GM12864 (cell line): ENCODE measurements around the gene SLC4A8.

Source experiments
- DNase-seq: peaks from one replicate; pipeline ENCODE4 v3.0.0-alpha.2; 2011; ENCODE audit warnings: low read depth
- H3K4me3 ChIP-seq: 2 replicates; pipeline ENCODE4 v1.5.1; 2011; ENCODE audit warnings: mild to moderate bottlenecking, low read depth, low read length, control low read depth
- CTCF ChIP-seq: IDR thresholded peaks from 2 replicates; pipeline ENCODE4 v1.5.1; 2011; ENCODE audit warnings: low read depth, mild to moderate bottlenecking, moderate library complexity, low read length, control low read depth, inconsistent platforms; ENCODE audit errors: missing control alignments

SLC4A8 gene

DNA sequence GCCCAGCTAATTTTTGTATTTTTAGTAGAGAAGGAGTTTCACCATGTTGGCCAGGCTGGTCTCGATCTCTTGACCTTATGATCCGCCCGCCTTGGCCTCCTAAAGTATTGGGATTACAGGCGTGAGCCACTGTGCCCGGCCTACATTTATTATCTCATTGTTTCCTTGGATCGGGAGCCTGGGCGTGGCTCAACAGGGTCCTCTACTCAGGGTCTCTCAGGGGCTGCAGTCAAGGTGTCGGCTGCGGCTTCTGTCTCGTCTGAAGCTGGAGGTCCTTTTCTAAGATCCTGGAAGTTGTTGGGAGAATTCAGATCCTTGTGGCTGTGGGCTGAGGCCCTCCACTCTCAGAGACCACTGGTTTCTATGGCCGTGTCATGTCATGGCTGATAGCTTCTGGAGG lies 100.9 kb downstream of the SLC4A8 start:
- TF ChIP-seq CTCF, result no peak
- H3K4me3 ChIP-seq, result no peak overlapping the region
- DNase-seq, result no peak

- no peak for TF ChIP-seq CTCF
- no peak for DNase-seq
- no peak overlapping the region for H3K4me3 ChIP-seq
Observed at GRCh38 chr12:51527966-51528365, 103.3 kb downstream of the SLC4A8 start.

DNA sequence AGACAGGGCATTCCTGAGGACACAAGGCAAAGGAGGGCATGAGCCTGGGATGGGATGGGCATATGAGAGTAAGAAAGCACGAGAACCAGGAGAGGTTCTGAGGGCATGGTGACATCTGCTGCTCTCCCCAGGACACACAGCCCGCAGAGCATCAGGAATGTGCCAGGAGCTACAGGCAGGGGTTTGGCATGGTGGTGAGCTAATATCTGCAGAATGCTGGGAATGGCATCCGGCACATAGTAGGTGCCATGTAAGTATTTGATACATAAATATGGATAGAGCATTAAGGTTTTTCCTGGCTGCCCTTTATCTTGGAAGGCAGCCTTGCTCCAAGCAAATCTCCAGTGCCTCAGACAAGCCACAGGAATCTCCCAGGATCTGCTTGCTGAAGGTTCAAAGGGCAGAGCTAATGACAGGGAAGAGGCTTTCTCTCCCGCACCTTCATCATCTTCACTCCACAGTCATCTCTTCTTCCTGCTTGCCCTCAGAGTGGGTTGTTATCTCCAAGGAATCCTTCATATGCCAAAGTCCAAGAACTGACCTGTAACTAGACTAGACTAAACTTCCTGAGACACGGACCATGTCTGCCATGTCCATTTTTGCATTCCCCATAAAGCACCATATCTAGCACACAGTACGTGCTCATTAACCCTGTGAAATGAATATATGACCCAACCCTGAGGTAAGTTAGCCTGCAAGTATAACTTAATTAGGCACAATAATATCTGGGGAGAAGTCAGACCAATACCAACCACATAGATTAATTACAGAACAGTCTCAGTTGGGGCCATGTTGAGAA lies 104.4 kb downstream of the SLC4A8 start:
- H3K4me3 ChIP-seq, result no peak overlapping the region
- TF ChIP-seq CTCF, result no peak
- DNase-seq, result no peak

- no peak for TF ChIP-seq CTCF
- DNase-seq, result no peak
- H3K4me3 ChIP-seq, result no peak overlapping the region
Observed at GRCh38 chr12:51529651-51529970, 105.0 kb downstream of the SLC4A8 start.

DNA sequence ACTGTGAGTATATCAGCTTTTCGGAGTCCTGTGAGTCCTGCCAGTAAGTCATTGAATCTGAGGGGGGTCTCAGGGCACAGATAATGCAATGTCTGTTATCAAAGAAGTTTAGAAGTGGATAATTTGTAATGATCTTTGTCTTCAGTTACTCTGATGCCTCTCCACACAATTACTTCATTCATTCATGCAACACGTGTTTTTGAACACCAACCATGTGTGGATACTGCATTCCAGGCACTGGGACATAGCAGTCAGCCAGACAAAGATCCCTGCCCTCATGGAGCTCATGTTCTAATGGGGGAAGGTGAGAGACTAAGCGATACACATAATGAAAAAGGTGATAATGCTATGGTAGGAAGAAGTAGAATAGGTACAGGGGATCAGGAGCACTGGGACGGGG lies 105.6 kb downstream of the SLC4A8 start:
- TF ChIP-seq CTCF, result no peak
- no peak overlapping the region for H3K4me3 ChIP-seq
- no peak for DNase-seq

DNA sequence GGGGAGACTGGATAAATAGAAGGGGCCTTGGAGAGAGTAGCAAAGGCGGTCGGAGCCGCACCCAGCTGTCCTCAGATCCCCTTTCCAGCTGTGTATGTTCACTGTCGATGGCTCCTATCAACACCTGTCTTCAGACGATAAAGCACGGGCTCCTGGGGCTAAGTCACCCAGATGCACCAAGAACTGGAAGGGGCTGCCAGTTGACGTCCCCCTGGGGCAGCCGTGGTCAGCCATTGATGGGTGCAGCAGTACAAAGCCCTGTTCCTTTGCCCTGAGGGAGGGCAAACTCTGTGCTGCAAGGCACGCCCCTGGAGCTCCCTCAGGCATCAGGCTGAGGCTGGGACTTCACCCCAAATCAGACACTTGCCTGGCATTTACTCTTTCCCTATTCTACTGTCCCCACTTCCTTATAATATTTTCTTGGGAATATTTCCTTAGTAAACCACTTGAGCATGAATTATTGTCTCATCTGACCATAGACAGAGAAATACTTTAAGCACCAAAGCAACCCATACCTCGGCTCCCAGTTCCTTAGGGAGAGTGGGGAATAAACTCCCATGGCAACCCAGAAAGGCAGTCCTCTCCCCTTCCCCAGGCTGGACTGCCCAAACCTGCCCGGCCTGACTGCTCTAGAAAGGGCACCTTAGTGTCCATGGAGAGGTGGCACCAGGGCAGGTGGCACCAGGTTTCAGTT lies 106.8 kb downstream of the SLC4A8 start:
- H3K4me3 ChIP-seq, result no peak overlapping the region
- no peak for DNase-seq
- TF ChIP-seq CTCF, result no peak

DNA sequence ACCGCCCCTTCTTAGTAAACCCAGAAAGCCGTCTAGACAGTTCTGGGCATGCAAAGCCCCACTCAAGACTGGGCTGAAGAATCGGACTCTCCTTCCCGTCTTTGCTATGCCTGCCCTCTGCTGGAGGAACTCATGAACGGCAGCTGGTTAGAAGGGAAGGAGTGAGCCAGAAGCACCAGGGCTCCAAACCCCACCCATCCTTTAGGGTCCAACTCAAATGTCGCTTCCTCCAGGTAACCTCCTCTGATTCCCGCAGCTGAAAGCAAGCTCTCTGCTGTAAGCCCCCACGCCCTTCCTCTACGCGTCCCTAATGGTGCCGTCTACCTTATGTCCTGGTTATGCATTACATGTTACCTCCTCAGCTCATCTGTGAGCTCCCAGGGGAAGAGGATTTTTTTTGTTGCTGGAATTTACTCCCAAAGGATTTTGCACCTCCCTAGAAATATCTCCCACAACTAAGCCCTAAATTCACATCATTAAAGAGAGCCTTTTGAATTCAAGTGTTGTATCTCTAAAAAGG lies 107.4 kb downstream of the SLC4A8 start:
- peak; percentile 98 for TF ChIP-seq CTCF
- DNase-seq, result peak; percentile 36
- no peak overlapping the region for H3K4me3 ChIP-seq
